Measurements from ENCODE around the gene CHFR.

GRCh38 chr12:132907216-132907615 is 19.8 kb upstream of the CHFR start:
- TF ChIP-seq CTCF (conservative IDR thresholded peaks at IDR 0.05; ENCODE audit: low read length): no peak
- no peak for TF ChIP-seq EZH2phosphoT487 (IDR thresholded peaks at IDR 0.05; ENCODE audit: borderline replicate concordance)

Measured in Loucy (cell line).